ENCODE results near the gene MED16.
"Not testable (repeated sequence)": the region's sequence is repeated elsewhere in the genome, so short reads cannot be mapped to it uniquely, and the experiment has no call there.

The MED16 gene

DNA sequence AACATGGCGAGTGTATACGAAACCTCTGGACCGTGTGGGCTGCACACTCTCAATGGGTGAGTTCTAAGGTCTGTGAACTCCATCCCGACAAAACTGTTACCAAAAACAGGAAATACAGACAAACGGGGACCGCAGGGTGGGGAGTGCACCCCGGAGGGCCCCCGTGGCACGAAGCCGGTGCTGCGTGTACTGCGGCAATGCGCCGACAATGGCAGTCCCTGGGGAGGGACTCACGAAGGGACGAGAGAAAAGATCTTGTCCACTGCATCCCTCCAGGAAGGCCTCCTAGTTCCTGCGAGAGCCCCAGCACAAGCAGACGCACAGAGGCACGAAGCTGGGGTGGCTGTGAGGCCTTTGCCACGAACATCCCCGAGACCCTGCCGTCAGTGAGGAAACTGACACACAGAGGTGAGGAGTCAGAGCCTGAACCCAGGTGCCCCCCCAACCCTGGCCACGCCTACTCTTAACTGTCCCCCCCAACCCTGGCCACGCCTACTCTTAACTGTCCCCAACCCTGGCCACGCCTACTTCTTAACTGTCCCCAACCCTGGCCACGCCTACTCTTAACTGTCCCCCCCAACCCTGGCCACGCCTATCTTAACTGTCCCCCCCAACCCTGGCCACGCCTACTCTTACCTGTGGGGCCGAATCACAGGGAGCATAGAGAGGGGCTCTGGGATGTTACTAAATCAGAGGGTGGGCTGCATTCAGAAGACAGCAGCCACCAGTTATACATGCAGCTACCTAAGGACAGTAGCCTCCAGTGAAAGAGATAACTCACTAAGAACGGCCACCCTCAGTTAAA lies 4.2 kb downstream of the MED16 start:
- no peak for DNase-seq

GRCh38 chr19:887599-887998 lies 5.4 kb downstream of the MED16 start:
- no peak for DNase-seq

DNA sequence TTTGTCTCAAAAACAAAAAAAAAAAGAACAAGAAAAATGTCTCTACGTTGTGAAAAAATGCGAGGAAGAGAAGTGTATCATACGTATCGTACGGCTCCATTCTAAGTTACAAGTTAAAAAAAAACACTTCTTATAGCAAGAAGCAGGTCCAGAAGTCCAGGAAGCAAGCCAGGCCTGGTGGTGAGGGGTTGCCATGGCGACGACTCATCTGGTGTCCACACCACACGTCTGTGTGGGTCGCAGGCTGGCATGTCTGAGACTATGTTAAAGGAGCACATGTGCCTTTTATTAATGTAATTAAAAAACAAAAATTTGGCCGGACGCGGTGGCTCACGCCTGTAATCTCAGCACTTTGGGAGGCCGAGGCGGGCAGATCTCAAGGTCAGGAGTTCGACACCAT lies 5.9 kb downstream of the MED16 start:
- DNase-seq: peak; percentile 62

GRCh38 chr19:885536-886224 lies 7.3 kb downstream of the MED16 start:
- no peak for DNase-seq

- no peak for DNase-seq
Measured at GRCh38 chr19:884420-885211, 8.4 kb downstream of the MED16 start.

DNA sequence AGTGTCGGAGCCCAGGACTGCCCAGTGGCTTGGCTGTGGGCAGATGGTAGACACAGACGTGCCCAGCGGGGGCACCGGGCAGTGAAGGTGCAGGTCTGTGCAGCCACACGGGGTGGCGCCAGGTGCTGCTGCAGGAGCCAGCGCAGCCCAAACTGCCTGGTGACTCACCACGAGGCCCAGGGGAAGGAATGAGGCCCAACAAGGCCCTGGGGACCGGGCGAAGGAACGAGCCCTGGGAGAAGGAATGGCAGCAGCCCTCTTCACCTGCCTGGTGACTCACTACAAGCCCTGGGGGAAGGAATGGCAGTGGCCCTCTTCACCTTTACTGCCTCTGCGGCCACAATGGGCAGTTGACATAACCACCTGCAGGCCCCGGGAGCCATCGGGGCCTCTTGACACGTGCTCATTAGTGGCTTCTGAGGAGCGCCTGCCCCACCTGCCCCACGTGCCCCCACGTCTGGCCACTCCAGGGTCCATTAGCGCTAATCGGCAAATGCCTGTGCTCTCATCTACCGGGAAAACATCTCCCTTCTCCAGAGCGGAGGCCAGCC lies 9.3 kb downstream of the MED16 start:
- no peak for DNase-seq

DNA sequence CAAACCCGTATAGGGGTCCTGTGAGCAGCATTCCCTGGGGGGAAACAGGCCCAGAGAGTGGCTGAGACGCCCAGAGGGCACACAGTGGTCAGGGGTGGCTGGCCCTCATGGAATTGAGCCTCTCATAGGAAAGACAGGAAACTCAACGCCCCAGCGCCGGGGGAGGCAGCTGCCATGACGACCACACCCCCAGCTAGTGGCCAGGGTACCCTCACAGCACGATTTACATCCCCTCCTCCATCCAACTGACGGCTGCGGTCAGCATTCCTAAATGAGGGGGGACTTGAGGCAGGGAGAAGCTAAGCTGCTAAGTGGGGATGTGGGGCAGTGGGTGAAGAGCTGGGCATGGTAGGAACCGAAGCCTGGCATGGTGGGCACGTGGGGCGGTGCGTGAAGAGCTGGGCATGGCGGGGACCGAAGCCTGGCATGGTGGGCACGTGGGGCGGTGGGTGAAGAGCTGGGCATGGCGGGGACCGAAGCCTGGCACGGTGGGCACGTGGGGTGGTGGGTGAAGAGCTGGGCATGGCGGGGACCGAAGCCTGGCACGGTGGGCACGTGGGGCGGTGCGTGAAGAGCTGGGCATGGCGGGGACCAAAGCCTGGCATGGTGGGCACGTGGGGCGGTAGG lies 10.0 kb downstream of the MED16 start:
- DNase-seq: no peak

- no peak for DNase-seq
Measured at GRCh38 chr19:881385-882071, 11.5 kb downstream of the MED16 start.

GRCh38 chr19:879711-880438 lies 13.1 kb downstream of the MED16 start:
- DNase-seq: no peak

DNA sequence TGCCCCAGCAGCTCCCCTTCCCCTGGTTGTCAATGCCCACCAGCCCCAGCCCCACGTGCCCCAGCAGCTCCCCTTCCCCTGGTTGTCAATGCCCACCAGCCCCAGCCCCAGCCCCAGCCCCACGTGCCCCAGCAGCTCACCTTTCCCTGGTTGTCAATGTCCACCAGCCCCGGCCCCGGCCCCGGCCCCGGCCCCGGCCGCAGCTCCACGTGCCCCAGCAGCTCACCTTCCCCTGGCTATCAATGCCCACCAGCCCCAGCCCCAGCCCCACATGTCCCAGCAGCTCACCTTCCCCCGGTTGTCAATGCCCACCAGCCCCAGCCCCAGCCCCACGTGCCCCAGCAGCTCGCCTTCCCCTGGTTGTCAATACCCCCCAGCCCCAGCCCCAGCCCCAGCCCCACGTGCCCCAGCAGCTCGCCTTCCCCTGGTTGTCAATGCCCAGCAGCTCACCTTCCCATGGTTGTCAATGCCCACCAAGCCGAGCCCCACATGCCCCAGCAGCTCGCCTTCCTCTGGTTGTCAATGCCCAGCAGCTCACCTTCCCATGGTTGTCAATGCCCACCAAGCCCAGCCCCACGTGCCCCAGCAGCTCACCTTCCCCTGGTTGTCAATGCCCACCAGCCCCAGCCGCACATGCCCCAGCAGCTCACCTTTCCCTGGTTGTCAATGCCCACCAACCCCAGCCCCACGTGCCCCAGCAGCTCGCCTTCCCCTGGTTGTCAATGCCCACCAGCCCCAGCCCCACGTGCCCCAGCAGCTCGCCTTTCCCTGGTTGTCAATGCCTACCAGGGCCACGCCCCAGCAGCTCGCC lies 14.0 kb downstream of the MED16 start:
- not testable (repeated sequence) for DNase-seq

GRCh38 chr19:877992-878660 lies 14.9 kb downstream of the MED16 start:
- not testable (repeated sequence) for DNase-seq

DNA sequence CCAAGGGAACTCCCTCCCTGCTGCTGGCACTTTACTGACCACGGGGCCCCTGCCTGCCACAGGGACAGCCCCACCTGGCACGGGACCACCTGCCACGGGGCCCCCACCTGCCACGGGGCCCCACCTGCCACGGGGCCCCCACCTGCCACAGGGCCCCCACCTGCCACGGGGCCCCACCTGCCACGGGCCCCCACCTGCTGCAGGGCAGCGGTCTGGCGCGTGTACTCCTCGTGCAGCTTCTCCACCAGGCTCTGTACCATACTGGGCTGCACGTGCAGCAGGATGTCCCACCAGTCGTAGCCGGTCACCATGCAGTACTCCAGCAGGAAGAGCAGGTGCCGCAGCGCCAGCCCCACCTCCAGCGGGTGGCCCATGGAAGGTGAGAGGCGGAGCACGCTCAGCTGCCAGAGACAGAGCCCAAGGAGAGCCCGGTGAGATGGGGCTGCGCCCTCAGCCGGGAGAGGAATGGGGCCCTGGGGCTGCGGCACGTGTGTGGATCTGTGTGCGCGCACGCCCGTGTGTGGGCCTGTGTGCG lies 16.1 kb downstream of the MED16 start:
- DNase-seq: no peak

DNA sequence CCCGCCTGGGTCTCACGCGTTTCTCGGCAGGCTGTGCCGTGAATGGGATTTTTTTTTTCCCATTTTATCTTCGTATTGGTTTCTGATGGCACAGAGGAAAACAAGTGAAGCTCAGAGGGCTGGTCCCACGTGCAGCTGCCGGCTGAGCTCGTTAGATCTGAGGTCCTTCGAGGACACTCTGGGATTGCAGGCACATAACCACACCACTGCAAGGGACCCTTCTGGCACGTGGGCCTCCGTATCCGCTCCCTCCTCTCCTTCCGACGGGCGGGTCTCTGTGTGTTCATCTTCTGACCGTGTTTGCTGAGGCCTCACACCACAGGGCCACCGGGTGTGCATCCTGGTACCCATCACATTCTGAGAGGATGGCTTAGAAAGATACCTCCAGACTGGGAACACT lies 16.9 kb downstream of the MED16 start:
- DNase-seq: no peak

- DNase-seq: no peak
Measured at GRCh38 chr19:875265-875879, 17.6 kb downstream of the MED16 start.

DNA sequence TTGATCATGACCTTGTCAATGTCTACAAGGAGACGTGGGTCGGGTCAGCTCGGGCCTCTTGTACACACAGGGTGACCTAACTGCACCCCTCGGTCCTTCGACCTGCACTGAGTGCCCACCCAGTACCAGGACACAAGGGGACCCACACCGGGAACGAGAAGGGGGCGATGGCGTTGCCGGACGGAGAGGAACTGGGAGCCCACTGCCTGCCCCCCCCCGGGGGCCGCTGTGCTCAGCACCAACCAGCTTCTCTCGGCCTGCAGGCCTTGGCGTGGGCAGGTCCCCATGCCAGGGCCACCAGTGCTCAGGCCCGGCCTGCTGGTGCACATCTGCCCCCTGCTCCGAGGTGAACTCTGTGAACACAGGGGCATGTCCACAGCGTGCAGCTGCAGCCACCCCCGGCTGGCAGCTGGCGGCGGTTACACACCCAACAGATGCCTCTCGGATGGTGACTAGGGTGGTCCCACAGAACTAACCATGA lies 19.4 kb downstream of the MED16 start:
- DNase-seq: no peak

DNA sequence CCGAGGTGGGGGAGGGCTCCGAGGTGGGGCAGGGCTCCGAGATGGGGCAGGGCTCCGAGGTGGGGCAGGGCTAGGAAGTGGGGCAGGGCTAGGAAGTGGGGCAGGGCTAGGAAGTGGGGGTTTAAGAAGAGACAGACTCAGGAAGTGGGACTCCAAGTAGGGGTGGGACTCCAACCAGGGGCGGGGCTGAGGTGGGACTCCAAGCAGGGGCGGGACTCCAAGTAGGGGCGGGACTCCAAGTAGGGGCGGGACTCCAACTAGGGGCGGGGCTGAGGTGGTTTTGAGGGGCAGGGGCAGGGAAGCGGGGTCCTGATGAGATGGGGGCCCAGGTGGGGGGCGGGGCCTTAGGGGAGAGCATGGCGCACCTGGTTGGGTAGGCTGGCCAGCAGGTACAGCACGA lies 19.9 kb downstream of the MED16 start:
- DNase-seq: peak; percentile 61

GRCh38 chr19:872266-872951 lies 20.6 kb downstream of the MED16 start:
- peak; percentile 74 for DNase-seq

Measured in fibroblast of skin of abdomen (primary cell).